Measurements from ENCODE around the gene S100PBP.
A peak's percentile ranks its signal among the peaks of the same experiment; 100 is the strongest.
"Not testable (repeated sequence)": the region's sequence is repeated elsewhere in the genome, so short reads cannot be mapped to it uniquely, and the experiment has no call there.

S100PBP gene

GRCh38 chr1:32900956-32901822, 83.7 kb downstream of the S100PBP start, which contains the start of gene TMEM54:
TSS of gene TMEM54 (minus strand) at chr1:32901389. CDS start at chr1:32901238, 151 bp downstream.
- CTCF ChIA-PET = interaction anchor here (0.6 to 1.2 kb wide), 2 partner anchors 9 to 21 kb away, joined by 3 to 4 read pairs; no protein-coding TSS in a partner anchor
- peak; percentile 71 for DNase-seq (ENCODE audit: extremely low spot score)
- POLR2A ChIA-PET = no interaction called here
- TF ChIP-seq FOXK2 (IDR thresholded peaks at IDR 0.05) (no peak), SUZ12 (IDR thresholded peaks at IDR 0.05) (no peak), ELF4 (IDR thresholded peaks at IDR 0.05) (no peak), SP1 (IDR thresholded peaks at IDR 0.05) (no peak), L3MBTL2 (conservative IDR thresholded peaks at IDR 0.05) (peak; percentile 69), FOXM1 (IDR thresholded peaks at IDR 0.05; ENCODE audit: borderline replicate concordance) (0 out of 2 replicates have a peak, but pooled peaks have one; percentile 43), NFRKB (IDR thresholded peaks at IDR 0.05) (no peak)

- ChIA-PET POLR2A (no interaction called here), CTCF (interaction anchor here (0.6 to 1.2 kb wide), 2 partner anchors 9 to 20 kb away, joined by 3 to 4 read pairs; no protein-coding TSS in a partner anchor)
- TF ChIP-seq BHLHE40 (IDR thresholded peaks at IDR 0.05; ENCODE audit: borderline replicate concordance) (no peak), LEF1 (IDR thresholded peaks at IDR 0.05; ENCODE audit: borderline replicate concordance) (no peak), ARNT (IDR thresholded peaks at IDR 0.05) (no peak), FOXK2 (IDR thresholded peaks at IDR 0.05) (no peak), HDGF (IDR thresholded peaks at IDR 0.05; ENCODE audit: borderline replicate concordance) (no peak), CTBP1 (IDR thresholded peaks at IDR 0.05; ENCODE audit: borderline replicate concordance) (no peak), ELF4 (IDR thresholded peaks at IDR 0.05) (no peak), NFRKB (IDR thresholded peaks at IDR 0.05) (no peak), ZNF384 (IDR thresholded peaks at IDR 0.05) (no peak), SP1 (IDR thresholded peaks at IDR 0.05) (no peak), FOXM1 (IDR thresholded peaks at IDR 0.05; ENCODE audit: borderline replicate concordance) (no peak), FOXA1 (IDR thresholded peaks at IDR 0.05) (no peak), TARDBP (IDR thresholded peaks at IDR 0.05) (no peak), L3MBTL2 (conservative IDR thresholded peaks at IDR 0.05) (no peak), PKNOX1 (IDR thresholded peaks at IDR 0.05) (no peak), SUZ12 (IDR thresholded peaks at IDR 0.05) (no peak)
- no peak for DNase-seq (ENCODE audit: extremely low spot score)
Measured at GRCh38 chr1:32901823-32902534, 84.5 kb downstream of the S100PBP start.

- TF ChIP-seq FOXK2 (IDR thresholded peaks at IDR 0.05) (no peak), PKNOX1 (IDR thresholded peaks at IDR 0.05) (no peak), ELF4 (IDR thresholded peaks at IDR 0.05) (no peak), FOXM1 (IDR thresholded peaks at IDR 0.05; ENCODE audit: borderline replicate concordance) (no peak), ZNF384 (IDR thresholded peaks at IDR 0.05) (no peak), TARDBP (IDR thresholded peaks at IDR 0.05) (no peak), ARNT (IDR thresholded peaks at IDR 0.05) (no peak), FOXA1 (IDR thresholded peaks at IDR 0.05) (no peak)
- CTCF ChIA-PET = interaction anchor here (1.2 kb wide), 1 partner anchor 10 kb away, joined by 3 read pairs; no protein-coding TSS in a partner anchor
- POLR2A ChIA-PET = no interaction called here
- no peak for DNase-seq (ENCODE audit: extremely low spot score)
Measured at GRCh38 chr1:32902535-32902920, 85.1 kb downstream of the S100PBP start.

GRCh38 chr1:32903991-32904785, 86.7 kb downstream of the S100PBP start:
- TF ChIP-seq HDGF (IDR thresholded peaks at IDR 0.05; ENCODE audit: borderline replicate concordance) (no peak), ZNF384 (IDR thresholded peaks at IDR 0.05) (no peak), ELF4 (IDR thresholded peaks at IDR 0.05) (no peak), SUZ12 (IDR thresholded peaks at IDR 0.05) (no peak), PKNOX1 (IDR thresholded peaks at IDR 0.05) (no peak), FOXM1 (IDR thresholded peaks at IDR 0.05; ENCODE audit: borderline replicate concordance) (no peak), BHLHE40 (IDR thresholded peaks at IDR 0.05; ENCODE audit: borderline replicate concordance) (no peak), NFRKB (IDR thresholded peaks at IDR 0.05) (no peak), FOXK2 (IDR thresholded peaks at IDR 0.05) (no peak), TARDBP (IDR thresholded peaks at IDR 0.05) (no peak), L3MBTL2 (conservative IDR thresholded peaks at IDR 0.05) (no peak), SP1 (IDR thresholded peaks at IDR 0.05) (no peak), CTBP1 (IDR thresholded peaks at IDR 0.05; ENCODE audit: borderline replicate concordance) (no peak)
- ChIA-PET POLR2A (no interaction called here), CTCF (interaction anchor here (0.6 to 0.7 kb wide), 2 partner anchors 12 to 128 kb away, joined by 3 read pairs; no protein-coding TSS in a partner anchor)
- DNase-seq (ENCODE audit: extremely low spot score) = no peak

- POLR2A ChIA-PET = no interaction called here
- no peak for DNase-seq (ENCODE audit: extremely low spot score)
- CTCF ChIA-PET = interaction anchor here (0.7 kb wide), 1 partner anchor 12 kb away, joined by 3 read pairs; no protein-coding TSS in a partner anchor
- TF ChIP-seq FOXM1 (IDR thresholded peaks at IDR 0.05; ENCODE audit: borderline replicate concordance) = no peak
- no peak for TF ChIP-seq FOXA1 (IDR thresholded peaks at IDR 0.05)
- no peak for TF ChIP-seq LEF1 (IDR thresholded peaks at IDR 0.05; ENCODE audit: borderline replicate concordance)
- TF ChIP-seq ELF4 (IDR thresholded peaks at IDR 0.05) = no peak
- TF ChIP-seq BHLHE40 (IDR thresholded peaks at IDR 0.05; ENCODE audit: borderline replicate concordance) = no peak
- TF ChIP-seq SP1 (IDR thresholded peaks at IDR 0.05) = no peak
- no peak for TF ChIP-seq TARDBP (IDR thresholded peaks at IDR 0.05)
- TF ChIP-seq PKNOX1 (IDR thresholded peaks at IDR 0.05) = no peak
- TF ChIP-seq L3MBTL2 (conservative IDR thresholded peaks at IDR 0.05) = no peak
- no peak for TF ChIP-seq ARNT (IDR thresholded peaks at IDR 0.05)
- TF ChIP-seq HDGF (IDR thresholded peaks at IDR 0.05; ENCODE audit: borderline replicate concordance) = no peak
- TF ChIP-seq NFRKB (IDR thresholded peaks at IDR 0.05) = no peak
- no peak for TF ChIP-seq FOXK2 (IDR thresholded peaks at IDR 0.05)
- TF ChIP-seq ZNF384 (IDR thresholded peaks at IDR 0.05) = no peak
- TF ChIP-seq CTBP1 (IDR thresholded peaks at IDR 0.05; ENCODE audit: borderline replicate concordance) = no peak
- TF ChIP-seq SUZ12 (IDR thresholded peaks at IDR 0.05) = no peak
Measured at GRCh38 chr1:32904797-32905196, 87.3 kb downstream of the S100PBP start.

GRCh38 chr1:32905588-32905987, 88.1 kb downstream of the S100PBP start:
- DNase-seq (ENCODE audit: extremely low spot score); CTCF ChIA-PET; POLR2A ChIA-PET: not testable (repeated sequence)
